GM12873 (cell line): ENCODE results near the gene CXCL5.

ENCODE experiments used
- TF ChIP-seq, protein P1 (sequence below): IDR thresholded peaks from 2 replicates; pipeline ENCODE4 v1.5.1; 2012; ENCODE audit warnings: low read depth, mild to moderate bottlenecking, moderate library complexity, low read length, control low read depth; ENCODE audit not compliant: insufficient read depth; ENCODE audit errors: missing control alignments

CXCL5 gene

DNA sequence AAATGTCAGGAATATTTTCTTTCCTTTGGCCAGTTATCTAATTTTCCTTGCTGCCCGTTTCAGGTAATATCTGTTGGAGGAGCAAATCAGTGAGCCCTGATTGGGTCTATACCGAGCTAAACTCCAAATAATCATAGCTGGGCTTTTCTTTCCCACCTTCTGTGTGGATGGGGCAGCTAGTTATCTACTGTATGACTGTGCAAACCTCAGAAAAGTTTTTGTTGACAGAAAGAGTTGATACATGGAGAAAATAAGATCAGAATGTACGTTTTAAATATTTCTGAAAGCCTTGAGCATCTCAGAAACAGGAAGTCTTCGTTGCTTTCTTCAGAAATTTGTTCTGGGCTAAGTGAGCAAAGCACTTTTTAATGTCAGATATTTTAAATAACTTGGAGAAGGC, 6.2 kb upstream of the CXCL5 start:
- TF ChIP-seq, protein P1, sequence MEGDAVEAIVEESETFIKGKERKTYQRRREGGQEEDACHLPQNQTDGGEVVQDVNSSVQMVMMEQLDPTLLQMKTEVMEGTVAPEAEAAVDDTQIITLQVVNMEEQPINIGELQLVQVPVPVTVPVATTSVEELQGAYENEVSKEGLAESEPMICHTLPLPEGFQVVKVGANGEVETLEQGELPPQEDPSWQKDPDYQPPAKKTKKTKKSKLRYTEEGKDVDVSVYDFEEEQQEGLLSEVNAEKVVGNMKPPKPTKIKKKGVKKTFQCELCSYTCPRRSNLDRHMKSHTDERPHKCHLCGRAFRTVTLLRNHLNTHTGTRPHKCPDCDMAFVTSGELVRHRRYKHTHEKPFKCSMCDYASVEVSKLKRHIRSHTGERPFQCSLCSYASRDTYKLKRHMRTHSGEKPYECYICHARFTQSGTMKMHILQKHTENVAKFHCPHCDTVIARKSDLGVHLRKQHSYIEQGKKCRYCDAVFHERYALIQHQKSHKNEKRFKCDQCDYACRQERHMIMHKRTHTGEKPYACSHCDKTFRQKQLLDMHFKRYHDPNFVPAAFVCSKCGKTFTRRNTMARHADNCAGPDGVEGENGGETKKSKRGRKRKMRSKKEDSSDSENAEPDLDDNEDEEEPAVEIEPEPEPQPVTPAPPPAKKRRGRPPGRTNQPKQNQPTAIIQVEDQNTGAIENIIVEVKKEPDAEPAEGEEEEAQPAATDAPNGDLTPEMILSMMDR, result no peak

GRCh38 chr4:74000301-74000700, 1.8 kb upstream of the CXCL5 start:
- TF ChIP-seq, protein P1, result no peak

GRCh38 chr4:73992050-73992449, 6.4 kb downstream of the CXCL5 start:
- TF ChIP-seq, protein P1, result no peak

DNA sequence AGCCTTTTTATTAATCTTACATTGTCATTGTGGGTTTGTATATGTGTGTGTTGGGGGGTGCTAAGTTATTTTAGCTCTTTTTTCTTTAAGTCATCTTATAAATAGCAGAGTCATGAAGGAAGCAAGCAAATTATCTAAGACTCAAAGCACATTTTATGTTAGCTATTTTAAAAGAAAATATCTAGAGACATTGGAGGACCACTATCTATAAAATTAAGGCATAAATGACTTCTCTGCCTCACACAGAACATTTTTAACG, 6.8 kb downstream of the CXCL5 start:
- TF ChIP-seq, protein P1, result no peak

GRCh38 chr4:73990988-73991741, 7.3 kb downstream of the CXCL5 start:
- TF ChIP-seq, protein P1, result no peak

- TF ChIP-seq, protein P1, result no peak
These were observed 8.5 kb downstream of the CXCL5 start for GRCh38 chr4:73989928-73990327.

DNA sequence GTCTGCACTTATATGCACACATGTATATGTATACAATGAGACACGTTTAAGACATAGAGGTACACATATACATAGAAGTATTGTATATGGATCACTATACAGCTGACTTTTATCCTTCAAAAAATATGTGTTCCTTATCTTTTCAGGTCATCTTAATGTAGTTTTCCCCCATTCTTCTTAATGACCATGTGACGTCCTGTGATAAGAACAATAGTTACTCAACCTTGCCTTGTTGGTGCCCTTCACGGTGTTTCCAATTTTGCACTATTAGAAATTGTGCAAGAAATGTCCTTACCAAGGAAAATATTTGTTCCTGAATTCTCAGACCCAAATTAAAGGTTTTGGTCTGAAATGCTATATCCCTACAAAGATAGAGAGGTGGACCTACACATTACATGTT, 9.4 kb downstream of the CXCL5 start:
- TF ChIP-seq, protein P1, result no peak
